IPS DF 4.7 (cell line): ENCODE data around the gene L1CAM.

Source experiments
- DNase-seq: peaks from one replicate; pipeline ENCODE4 v3.0.0-alpha.2; 2013; ENCODE audit warnings: low spot score; ENCODE audit errors: extremely low read depth

Gene L1CAM

DNA sequence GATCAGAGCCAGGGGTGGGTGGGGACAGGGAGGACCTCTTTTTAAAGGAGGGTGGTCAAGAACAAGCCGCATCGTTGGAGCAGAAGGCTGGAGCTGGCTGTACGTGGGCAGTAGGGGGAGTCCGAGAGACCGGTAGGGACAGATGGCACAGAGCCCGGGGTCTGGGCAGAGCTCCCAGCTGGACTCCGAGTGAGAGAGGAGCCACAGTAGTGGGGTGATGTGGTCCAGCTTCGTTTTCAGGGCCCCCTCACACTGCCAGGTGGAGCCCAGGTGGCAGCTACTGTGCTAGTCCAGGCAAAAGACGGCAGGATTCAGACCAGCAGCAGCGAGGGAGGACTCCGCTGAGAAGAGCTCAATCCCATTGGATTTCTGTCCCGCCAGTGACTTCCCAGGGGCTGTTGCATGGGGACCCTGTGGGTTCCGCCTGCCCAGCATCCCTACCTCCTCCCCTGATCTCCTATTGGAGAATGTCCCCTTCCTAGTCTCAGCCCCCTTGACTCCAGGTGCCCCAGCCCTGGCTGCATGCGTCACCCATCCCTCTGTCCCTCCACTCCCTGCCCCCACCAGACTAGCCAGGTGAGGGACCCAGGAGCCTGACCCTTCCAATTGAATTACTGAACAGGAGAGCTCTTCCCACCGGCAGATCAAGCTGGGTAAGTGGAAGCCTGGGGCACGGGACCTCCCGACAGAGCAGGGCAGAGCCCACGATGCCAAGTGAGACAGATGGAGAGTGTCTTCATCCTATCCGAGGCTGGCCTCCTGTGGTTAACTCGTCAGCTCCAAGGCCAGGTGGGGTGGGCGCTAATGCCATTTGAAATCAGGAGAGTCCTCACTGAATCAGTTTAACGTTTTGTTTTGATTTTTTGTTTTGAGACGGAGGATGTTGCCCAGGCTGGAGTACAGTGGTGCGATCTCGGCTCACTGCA lies 37.2 kb upstream of the L1CAM start:
- DNase-seq = no peak

DNA sequence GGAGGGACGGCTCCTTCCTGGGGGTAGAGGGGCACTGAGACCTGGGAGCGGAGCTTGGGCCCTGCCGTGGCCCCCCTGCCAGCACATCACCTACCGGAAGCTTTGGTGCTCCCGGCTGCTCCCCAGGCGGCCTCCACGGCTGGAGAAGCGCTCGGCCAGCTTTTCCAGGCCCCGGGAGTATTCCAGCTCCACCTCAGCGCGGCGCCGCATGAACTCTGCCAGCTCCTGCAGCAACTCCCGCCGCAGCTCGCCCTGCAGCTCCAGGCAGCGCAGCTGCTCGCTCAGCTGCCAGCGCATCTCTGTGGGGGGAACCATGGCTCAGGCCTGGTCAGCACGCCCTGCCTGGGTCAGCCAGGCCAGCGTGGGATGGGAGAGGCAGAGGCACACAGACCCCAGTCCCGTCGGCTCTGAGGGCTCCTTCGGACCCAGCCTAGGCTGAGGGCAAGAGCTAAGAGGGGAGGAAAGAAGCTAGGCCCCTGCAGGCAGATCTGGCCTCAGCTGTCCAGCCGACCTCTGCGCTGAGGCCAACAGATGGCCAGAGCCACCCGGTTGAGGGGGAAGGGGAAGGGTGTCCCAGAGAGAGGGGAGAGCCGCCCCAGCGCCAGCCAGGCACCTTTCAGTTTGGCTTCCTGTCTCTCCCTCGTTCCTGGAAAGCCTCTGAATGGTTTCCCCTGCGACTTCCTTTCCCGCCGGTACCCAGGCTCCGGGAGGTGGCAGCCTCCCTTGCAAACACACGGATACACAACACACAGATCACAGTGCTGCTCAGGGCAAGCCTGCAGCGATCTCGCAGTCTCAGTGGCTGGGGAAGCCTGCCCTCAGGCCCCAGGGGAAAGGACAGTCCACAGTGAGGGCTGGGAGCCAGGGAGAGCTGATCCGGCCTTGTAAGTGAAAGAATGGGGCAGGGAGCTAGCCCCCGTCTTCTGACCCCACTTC lies 35.8 kb upstream of the L1CAM start:
- no peak for DNase-seq

DNA sequence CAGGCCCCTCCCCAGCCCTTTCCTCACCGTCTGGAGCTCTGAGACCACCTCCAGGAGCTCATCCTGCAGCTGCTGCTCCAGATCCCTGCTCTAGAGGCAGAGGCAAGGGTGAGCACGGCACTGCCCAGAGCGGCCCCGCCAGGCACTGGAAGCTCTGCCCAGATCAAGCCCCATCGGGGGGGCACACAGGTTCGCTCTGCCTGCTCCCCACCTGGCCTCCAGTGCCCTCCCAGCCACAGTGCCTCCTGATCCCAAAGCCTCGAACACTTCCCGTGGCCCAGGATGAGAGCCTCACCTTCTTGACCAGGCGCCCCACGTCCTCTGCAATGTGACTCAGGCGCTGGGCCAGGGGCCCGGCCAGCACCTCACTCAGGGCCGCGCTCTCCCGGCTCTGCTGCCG lies 35.1 kb upstream of the L1CAM start:
- DNase-seq = no peak

DNA sequence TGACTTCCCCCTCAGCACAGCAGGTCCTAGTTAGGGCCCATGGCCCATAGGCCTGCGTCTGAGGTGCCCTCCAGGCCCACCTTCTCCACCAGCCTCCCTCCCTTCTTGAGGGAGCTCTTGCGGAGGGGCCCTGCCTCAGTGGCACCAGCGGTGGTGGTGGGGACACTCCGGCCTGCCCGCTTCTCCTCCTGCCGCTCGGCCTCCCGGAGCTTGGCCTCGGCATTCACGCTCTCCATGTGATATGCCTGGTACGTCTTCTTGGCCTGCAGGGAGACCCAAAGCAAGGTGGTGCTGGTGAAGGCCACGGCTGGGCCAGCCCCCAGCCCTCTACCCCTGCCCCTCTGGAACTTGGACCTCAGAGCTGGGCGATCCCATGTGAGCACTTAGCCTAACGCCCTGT lies 34.6 kb upstream of the L1CAM start:
- no peak for DNase-seq

DNA sequence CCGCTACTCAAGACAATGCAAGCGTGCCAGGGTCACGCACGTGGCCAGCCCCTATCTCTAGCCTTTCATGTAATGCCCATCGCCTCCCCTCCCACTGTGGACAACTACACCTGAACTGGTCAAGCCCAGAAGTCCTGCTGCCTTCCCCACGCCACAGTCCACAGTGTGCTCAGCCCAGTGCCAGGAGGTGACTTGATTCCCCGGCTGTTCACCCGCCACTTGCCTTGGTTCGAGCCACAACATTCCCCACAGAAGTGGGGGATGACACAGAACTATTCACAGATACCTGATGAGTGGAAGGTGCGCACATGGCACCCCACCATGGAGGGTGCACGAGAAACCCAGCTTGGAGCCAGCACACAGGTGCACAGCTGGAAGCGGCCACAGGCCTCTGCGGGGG lies 33.3 kb upstream of the L1CAM start:
- no peak for DNase-seq

DNA sequence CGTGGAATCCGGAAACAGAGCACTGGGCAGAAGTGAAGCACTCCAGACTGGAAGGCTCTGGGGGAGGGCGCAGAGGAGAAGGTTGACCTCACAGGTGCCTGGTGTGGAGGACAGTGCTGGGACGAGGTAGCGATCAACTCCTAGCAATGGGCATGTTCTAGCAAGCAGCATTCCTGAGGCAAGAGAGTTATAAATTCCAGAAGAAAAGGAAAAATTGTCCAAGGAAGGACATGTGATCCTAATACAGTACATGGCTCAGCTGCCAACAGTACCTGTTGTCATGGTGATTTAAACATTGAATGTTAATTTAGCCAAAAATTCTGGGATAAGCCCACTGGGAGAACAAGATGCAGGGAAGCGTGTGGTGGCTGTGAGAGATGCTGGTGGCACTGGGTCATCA lies 31.9 kb upstream of the L1CAM start:
- no peak for DNase-seq

DNA sequence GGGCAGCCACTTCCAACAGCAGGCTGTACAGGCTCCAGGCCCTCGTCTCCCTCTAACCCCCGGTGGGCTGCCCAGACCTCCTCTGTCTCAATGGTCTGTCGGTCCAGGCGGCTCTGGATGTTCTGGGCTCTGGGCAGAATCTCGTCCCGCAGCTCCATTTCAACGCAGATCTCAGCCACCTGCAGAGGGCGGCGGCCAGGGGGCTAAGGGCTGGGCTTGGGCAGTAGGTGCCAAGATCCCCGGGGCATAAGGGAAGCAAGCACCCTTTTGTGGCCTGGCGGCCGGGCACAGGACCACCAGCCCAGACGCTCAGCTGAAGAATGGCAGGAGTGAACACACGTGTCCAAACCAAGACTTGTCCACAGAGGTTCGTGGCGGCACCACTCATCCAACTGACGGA lies 27.7 kb upstream of the L1CAM start:
- DNase-seq = no peak

DNA sequence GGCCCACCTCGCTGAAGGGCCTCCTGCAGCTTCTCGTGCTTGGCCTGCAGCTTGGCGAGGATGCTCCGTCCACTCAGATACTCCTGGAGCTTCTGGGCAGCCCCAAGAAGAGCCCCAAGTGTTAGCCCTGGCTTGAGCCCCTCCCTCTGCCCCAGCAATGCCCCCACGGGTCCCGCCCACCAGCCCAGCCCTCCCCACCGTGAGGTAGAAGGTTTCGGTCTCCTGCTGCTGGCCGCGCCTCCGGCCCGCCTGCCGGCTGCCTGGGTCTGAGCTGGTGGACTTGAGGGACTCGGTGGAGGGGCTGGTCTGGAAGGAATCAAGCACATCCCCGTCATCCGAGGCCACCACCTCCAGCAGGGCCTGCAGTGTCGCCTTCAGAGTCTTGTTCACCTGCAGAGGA lies 27.2 kb upstream of the L1CAM start:
- DNase-seq = no peak

DNA sequence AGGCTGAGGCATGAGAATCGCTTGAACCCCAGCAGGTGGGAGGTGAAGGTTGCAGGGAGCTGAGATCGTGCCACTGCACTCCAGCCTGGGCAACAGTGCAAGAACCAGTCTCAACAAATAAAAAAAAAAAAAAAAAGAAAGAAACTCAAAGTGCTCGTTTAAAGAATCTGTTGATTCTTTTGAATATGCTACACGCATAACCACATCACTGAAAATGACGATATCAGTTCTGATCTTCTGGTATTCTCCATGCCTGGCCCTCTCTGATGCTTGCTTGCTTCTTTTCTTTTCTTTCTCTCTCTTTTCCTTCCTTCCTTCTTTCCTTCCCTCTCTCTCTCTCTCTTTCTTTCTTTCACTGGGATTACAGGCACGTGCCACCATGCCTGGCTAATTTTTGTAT lies 25.8 kb upstream of the L1CAM start:
- no peak for DNase-seq

DNA sequence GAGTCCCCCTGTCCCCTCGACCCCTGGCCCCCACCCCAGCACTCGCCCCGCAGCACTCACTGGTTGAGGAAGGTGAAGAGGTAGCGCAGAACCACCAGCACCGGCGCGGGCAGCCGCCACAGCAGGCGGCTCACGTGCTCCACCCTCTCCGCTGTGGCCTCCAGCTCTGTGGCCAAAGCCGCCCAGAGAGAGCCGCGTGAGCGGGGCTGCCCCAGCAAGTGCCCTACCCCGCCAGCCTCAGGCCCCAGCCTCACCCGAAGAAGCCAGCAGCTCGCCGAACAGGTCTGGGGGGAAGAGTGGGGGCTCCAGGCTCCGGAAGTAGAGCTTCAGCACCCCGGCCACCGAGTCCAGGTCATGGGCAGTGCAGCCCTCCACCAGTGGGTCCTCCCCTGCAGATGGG lies 24.5 kb upstream of the L1CAM start:
- DNase-seq = no peak

DNA sequence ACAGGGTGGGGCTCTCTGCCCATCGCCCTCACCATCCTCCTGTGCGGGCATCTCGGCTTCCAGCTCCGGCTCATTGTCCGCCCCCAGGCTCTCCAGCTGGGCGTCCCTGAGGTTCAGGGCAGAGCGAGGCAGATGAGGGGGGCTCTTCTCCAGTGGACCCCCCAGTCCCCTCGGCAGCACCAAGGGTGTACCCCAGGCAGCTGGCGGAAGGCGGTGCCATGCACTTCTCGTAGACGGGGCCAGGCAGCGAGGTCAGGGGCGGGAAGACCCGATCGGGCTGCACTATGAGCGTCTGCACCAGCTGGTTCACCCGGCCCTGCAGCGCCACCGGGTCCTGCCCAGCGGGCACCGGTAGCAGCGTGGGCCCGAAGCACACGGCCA lies 24.0 kb upstream of the L1CAM start:
- no peak for DNase-seq

DNA sequence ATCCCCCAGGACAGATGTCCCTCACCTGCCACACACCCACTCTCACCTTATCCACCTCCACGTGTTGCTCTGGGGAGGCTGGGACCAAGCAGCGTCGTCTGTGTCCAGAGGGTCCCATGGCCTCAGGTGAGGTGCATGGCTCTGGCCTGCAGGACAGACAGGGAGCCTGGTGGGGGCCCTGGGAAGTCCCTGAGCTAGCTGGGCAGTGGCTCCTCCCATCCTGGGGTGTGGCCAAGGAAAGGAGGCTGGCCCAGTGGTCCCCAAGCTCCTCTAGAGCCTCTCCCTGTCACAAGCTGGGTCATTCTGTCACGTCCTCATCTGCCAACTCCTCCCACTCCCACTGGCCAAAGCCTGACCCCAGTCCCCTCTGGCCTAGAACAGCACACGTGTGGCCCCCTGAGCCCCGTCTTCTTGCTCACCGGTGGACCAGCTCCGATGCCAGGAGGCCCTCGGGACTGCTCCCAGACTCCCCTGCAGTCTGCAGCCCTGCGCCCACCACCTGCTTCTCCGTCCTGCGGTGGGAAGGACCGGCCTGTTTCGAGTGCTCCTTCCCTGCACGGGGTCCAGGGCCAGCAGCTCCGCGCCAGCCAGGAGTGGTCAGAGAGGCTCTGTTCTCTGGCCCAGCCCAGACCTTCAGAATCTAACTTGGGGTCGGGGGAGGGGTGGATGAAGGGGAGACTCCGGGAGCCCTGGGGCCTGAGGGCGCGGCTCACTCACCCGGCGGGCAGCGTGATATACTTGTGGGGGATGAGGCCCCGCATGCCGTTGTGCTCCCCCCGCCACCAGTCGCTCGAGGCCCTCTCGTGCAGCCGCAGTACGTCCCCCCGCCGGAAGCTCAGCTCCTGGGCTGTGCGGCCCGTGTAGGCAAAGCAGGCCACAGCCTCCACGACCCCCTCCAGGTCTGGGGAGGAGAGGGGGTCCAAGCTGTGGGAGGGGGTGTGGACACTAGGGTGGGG lies 23.3 kb upstream of the L1CAM start:
- no peak for DNase-seq

DNA sequence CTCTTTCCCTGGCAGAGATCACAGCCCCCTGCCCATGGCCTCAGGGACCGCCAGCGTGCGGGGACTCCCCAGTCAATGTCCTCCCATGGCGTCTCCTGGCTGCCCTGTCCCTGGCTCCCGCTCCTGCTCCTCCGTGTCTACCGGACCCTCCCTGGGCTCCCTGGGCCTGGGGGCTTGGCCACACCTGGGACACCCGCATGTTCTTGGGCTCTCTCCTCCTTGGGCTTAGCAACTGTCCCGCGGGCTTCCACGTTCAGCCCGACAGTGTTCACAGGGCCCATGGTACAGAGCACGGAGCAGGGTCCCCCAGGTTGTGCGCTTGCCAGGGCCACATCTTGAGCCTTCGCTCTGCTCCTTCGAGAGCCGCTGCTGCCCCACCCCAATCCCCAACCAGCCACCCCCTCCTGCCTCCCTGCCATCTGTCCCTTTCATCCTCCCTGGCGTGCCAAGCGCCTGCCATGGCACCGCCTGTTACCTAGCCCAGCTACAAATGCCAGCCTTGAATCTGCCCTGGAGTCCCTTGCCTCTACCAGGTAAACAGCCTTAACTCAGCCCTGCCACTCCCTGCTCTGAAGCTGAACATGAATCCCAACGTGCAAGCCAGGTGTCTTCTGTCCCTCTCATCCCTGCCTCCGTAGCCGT lies 22.4 kb upstream of the L1CAM start:
- no peak for DNase-seq

DNA sequence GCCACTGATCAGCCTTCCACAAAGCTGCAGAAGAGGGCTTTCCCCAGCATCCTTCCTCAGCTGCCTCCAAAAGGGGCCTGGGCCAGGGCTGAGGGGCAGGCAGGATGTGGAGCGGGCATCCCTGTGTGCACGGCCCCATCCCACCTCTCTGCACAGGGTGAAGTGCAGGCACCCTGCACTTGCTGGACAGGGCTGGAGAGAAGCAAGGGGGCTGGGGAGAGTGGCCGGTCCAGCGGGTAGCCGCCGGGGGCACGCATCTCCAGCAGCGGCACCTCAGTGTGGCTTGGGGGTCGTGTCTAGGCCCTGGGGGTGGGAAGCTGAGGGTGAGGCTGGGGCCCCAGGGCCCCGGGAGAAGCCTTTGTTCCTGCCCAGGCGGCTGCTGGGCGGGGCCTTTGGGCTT lies 21.5 kb upstream of the L1CAM start:
- no peak for DNase-seq

DNA sequence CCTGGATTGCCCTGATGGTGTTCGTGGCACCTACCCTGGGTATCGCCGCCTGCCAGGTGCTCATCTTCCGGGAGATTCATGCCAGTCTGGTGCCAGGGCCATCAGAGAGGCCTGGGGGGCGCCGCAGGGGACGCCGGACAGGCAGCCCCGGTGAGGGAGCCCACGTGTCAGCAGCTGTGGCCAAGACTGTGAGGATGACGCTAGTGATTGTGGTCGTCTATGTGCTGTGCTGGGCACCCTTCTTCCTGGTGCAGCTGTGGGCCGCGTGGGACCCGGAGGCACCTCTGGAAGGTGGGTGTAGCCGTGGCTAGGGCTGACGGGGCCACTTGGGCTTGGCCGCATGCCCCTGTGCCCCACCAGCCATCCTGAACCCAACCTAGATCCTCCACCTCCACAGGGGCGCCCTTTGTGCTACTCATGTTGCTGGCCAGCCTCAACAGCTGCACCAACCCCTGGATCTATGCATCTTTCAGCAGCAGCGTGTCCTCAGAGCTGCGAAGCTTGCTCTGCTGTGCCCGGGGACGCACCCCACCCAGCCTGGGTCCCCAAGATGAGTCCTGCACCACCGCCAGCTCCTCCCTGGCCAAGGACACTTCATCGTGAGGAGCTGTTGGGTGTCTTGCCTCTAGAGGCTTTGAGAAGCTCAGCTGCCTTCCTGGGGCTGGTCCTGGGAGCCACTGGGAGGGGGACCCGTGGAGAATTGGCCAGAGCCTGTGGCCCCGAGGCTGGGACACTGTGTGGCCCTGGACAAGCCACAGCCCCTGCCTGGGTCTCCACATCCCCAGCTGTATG lies 20.3 kb upstream of the L1CAM start:
- no peak for DNase-seq

DNA sequence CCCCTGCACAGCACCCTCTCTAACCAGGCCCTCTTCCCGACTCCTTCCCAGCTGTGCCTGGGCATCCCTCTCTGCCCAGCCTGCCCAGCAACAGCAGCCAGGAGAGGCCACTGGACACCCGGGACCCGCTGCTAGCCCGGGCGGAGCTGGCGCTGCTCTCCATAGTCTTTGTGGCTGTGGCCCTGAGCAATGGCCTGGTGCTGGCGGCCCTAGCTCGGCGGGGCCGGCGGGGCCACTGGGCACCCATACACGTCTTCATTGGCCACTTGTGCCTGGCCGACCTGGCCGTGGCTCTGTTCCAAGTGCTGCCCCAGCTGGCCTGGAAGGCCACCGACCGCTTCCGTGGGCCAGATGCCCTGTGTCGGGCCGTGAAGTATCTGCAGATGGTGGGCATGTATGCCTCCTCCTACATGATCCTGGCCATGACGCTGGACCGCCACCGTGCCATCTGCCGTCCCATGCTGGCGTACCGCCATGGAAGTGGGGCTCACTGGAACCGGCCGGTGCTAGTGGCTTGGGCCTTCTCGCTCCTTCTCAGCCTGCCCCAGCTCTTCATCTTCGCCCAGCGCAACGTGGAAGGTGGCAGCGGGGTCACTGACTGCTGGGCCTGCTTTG lies 19.6 kb upstream of the L1CAM start:
- no peak for DNase-seq

DNA sequence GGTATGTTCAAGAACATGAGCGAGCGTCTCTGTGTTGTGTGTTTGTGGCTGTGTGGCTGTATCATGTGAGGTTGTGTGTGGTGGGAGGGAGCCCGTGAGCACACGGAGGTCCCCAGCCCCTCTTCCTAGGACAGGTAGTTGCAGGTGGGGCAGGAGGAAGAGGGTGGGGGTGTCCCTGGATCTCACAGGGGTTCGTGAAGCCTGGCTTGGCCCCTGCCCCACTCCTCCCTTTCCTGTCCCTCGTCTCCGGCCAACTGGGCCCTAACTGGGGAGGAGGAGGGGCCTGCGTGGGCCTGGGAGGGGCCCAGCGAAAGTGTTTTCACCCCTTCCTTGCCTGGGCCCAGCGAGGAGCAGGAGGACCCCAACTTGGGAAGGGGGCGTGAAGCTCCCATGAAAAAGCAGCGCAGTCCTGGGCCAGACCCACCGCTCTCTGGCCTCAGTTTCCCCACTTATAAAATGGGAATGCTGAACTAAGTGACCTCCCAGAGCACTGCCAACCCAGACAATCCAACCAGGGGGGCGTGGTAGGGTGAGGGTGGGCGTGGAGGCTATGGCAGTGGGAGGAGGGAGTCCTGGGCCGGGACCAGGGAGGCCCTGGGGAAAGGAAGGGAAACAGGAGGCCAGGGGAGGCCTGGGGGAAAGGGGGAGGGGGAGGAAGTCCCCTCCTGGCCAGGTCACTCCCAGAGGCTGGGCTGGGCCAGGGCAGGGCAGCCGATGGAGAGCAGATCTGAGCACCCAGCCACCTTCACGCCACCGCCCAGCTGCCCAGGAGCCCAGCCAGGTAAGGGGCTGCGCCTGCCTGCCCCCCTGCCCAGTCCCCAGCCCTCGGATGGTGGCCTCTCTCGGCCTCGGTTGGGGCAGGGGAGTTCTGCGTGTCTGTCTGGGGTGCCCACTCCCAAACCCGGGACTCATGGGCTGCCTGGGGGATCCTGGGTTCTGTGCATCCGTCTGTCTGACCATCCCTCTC lies 18.3 kb upstream of the L1CAM start, which contains the start of gene AVPR2:
Gene AVPR2 (plus strand): TSS at position 683 of the 967 bp plus-strand sequence. CDS start 473 bp downstream, outside the sequence.
- DNase-seq = no peak
